Measurements from ENCODE around the gene MAP3K12. TPM values are rescaled to one million over a fixed set of nuclear protein-coding genes. Genes with fewer than 3 reads are reported as not detected.
"Not testable (repeated sequence)": the region's sequence is repeated elsewhere in the genome, so short reads cannot be mapped to it uniquely, and the experiment has no call there.

Gene MAP3K12
- total RNA-seq, 5 donors from 2014 or later (not counting 1 experiment from before 2014, with no cell fraction given): 21.4 to 29.9 (median 25.9) TPM

GRCh38 chr12:53444593-53445325, 54.5 kb downstream of the MAP3K12 start:
- H3K27me3 ChIP-seq (replicated peaks in 1 of 2; ENCODE audit: control insufficient read depth in 2 of 2, extremely low read depth in 1 of 2, insufficient read depth in 2 of 2, low read length in 1 of 2); H3K4me3 ChIP-seq (ENCODE audit: control insufficient read depth in 1 of 2, extremely low read depth in 1 of 2, low read length in 1 of 2); H3K9me3 Mint-ChIP-seq; DNase-seq; H3K9me3 ChIP-seq; H3K27ac ChIP-seq (ENCODE audit: low read length); ATAC-seq (replicated peaks in 1 of 4); H3K27me3 Mint-ChIP-seq: not testable (repeated sequence)
- ChIA-PET CTCF (interaction anchor here in 1 of 2 donors (0.7 kb wide), 1 partner anchor 17 kb away, joined by 3 read pairs; no protein-coding TSS in a partner anchor), POLR2A (interaction anchor here in 1 of 2 donors (0.7 to 0.8 kb wide), 2 partner anchors 14 to 47 kb away, joined by 6 to 9 read pairs; no protein-coding TSS in a partner anchor)
- H3K4me1 ChIP-seq (ENCODE audit: control insufficient read depth in 1 of 2, extremely low read depth in 1 of 2, insufficient read depth in 2 of 2, low read length in 2 of 2): peaks cover 14 to 34% of the 10 kb centered on the region in 2 experiments
- H3K36me3 Mint-ChIP-seq: peaks cover 34% of the 10 kb centered on the region
- H3K36me3 ChIP-seq (ENCODE audit: control insufficient read depth in 2 of 2, extremely low read depth in 1 of 2, insufficient read depth in 1 of 2, low read length in 1 of 2): peaks cover 17 to 33% of the 10 kb centered on the region in 2 donors
- H3K4me3 Mint-ChIP-seq: peak overlapping the region; percentile 6 to 86 (median 41)
- peaks cover 42 to 56% (median 48%) of the 10 kb centered on the region in 3 donors for H3K4me1 Mint-ChIP-seq
- WGBS (ENCODE audit: insufficient coverage): 100% methylated on average over 5 of the region's 11 CpGs
- peak overlapping the region; percentile 16 to 82 for H3K27ac Mint-ChIP-seq

DNA sequence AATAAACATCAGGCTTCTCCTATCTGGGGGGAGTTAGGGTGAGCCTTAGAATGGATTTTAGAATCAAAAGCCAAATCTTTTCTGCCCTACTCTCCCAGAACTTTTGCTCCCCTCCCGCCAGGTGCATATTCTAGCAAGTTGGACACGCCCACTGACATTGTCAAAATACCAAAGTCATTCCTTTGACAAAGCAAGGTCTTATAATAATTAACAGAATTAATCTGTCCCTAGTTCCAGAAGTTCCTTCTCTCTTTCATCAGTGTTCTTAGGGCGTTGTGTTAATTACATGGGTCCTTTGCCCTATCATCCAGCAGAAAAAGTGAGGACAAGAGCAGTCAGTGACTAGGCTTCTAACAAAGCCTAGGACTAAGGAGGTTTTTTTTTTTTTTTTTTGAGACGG, 55.3 kb downstream of the MAP3K12 start:
- H3K27ac Mint-ChIP-seq: peak overlapping the region in 1 of 2 donors; percentile 72
- peaks cover 14 to 34% of the 10 kb centered on the region in 2 experiments for H3K4me1 ChIP-seq (ENCODE audit: control insufficient read depth in 1 of 2, extremely low read depth in 1 of 2, insufficient read depth in 2 of 2, low read length in 2 of 2)
- peak overlapping the region; percentile 17 to 86 (median 68) for H3K4me3 Mint-ChIP-seq
- H3K27me3 Mint-ChIP-seq: no peaks in the 10 kb centered on the region
- H3K27ac ChIP-seq (ENCODE audit: low read length): no peak overlapping the region
- H3K27me3 ChIP-seq (replicated peaks in 1 of 2; ENCODE audit: control insufficient read depth in 2 of 2, extremely low read depth in 1 of 2, insufficient read depth in 2 of 2, low read length in 1 of 2): no peaks in the 10 kb centered on the region
- no peak overlapping the region for H3K4me3 ChIP-seq (ENCODE audit: control insufficient read depth in 1 of 2, extremely low read depth in 1 of 2, low read length in 1 of 2)
- no peaks in the 10 kb centered on the region for H3K9me3 Mint-ChIP-seq
- peaks cover 17 to 33% of the 10 kb centered on the region in 2 donors for H3K36me3 ChIP-seq (ENCODE audit: control insufficient read depth in 2 of 2, extremely low read depth in 1 of 2, insufficient read depth in 1 of 2, low read length in 1 of 2)
- no peak for ATAC-seq (replicated peaks in 1 of 4)
- POLR2A ChIA-PET: no interaction called here
- CTCF ChIA-PET: no interaction called here
- H3K4me1 Mint-ChIP-seq: peaks cover 42 to 56% (median 51%) of the 10 kb centered on the region in 3 donors
- H3K36me3 Mint-ChIP-seq: peaks cover 34% of the 10 kb centered on the region
- 100% methylated on average over 1 of the region's 4 CpGs for WGBS (ENCODE audit: insufficient coverage)
- peak in 1 of 35 experiments; percentile 4 for DNase-seq
- H3K9me3 ChIP-seq: no peaks in the 10 kb centered on the region

- H3K4me3 ChIP-seq (ENCODE audit: control insufficient read depth in 1 of 2, extremely low read depth in 1 of 2, low read length in 1 of 2): peak within 1 kb of the TSS; percentile 90 to 94
- H3K4me1 ChIP-seq (ENCODE audit: control insufficient read depth in 1 of 2, extremely low read depth in 1 of 2, insufficient read depth in 2 of 2, low read length in 2 of 2): peaks cover 14 to 34% of the 10 kb centered on the region in 2 experiments
- Mint-ChIP-seq H3K36me3 (peaks cover 24% of the 10 kb centered on the region), H3K4me1 (peaks cover 38 to 51% (median 47%) of the 10 kb centered on the region in 3 donors), H3K27me3 (no peaks in the 10 kb centered on the region), H3K9me3 (no peaks in the 10 kb centered on the region), H3K4me3 (peak within 1 kb of the TSS; percentile 86 to 97 (median 95)), H3K27ac (peak within 1 kb of the TSS; percentile 96 to 98)
- H3K9me3 ChIP-seq: no peaks in the 10 kb centered on the region
- ChIA-PET POLR2A (interaction anchor here (0.8 to 1.7 kb wide), 4 partner anchors 62 to 146 kb away, joined by 3 to 10 read pairs (median 5); partner anchors contain the start of genes PFDN5 (in 1 of the 2) and SP1 (in 1 of the 2)), CTCF (interaction anchor here in 1 of 2 donors (0.9 to 1.3 kb wide), 5 partner anchors 20 to 120 kb away, joined by 3 to 7 read pairs (median 3); partner anchors contain the start of genes AAAS and TARBP2)
- whole genome bisulfite sequencing (ENCODE audit: insufficient coverage): 3% methylated on average over 23 of the region's 31 CpGs
- H3K27me3 ChIP-seq (replicated peaks in 1 of 2; ENCODE audit: control insufficient read depth in 2 of 2, extremely low read depth in 1 of 2, insufficient read depth in 2 of 2, low read length in 1 of 2): no peaks in the 10 kb centered on the region
- H3K27ac ChIP-seq (ENCODE audit: low read length): peak within 1 kb of the TSS; percentile 74
- ATAC-seq (replicated peaks in 1 of 4) (peak; percentile 98 to 99 (median 99)), DNase-seq (peak; percentile 92 to 100 (median 99))
- H3K36me3 ChIP-seq (ENCODE audit: control insufficient read depth in 2 of 2, extremely low read depth in 1 of 2, insufficient read depth in 1 of 2, low read length in 1 of 2): peaks cover 5 to 20% of the 10 kb centered on the region in 2 donors
Measured at GRCh38 chr12:53441040-53441833, 58.0 kb downstream of the MAP3K12 start, which contains the start of gene PRR13. TSS of gene PRR13 (plus strand) at chr12:53441734. CDS start at chr12:53442715, 981 bp downstream.

DNA sequence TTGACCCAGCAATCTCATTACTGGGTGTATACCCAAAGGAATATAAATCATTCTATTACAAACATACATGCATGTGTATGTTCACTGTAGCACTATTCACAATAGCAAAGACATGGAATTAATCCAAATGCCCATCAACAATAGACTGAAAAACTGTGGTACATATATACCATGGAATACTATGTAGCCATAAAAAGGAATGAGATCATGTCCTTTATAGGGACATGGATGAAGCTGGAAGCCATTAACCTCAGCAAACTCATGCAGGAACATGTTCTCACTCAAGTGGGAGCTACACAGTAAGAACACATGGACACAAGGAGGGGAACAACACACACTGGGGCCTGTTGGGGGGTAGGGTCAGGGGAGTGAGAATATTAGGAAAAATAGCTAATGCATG, 59.7 kb downstream of the MAP3K12 start:
- H3K4me1 ChIP-seq (ENCODE audit: control insufficient read depth in 1 of 2, extremely low read depth in 1 of 2, insufficient read depth in 2 of 2, low read length in 2 of 2): peaks cover 11 to 30% of the 10 kb centered on the region in 2 experiments
- ChIA-PET CTCF (interaction anchor here (0.6 to 1.6 kb wide), 3 partner anchors 39 to 116 kb away, joined by 3 to 4 read pairs (median 3); no protein-coding TSS in a partner anchor), POLR2A (interaction anchor here in 1 of 2 donors (0.6 to 1.7 kb wide), 3 partner anchors 60 to 66 kb away, joined by 3 to 11 read pairs (median 7); partner anchors contain the start of genes SP1 and TARBP2)
- H3K9me3 Mint-ChIP-seq; H3K9me3 ChIP-seq; H3K4me3 ChIP-seq (ENCODE audit: control insufficient read depth in 1 of 2, extremely low read depth in 1 of 2, low read length in 1 of 2); H3K27me3 Mint-ChIP-seq; H3K27ac ChIP-seq (ENCODE audit: low read length); DNase-seq; H3K4me3 Mint-ChIP-seq; H3K27ac Mint-ChIP-seq; H3K27me3 ChIP-seq (replicated peaks in 1 of 2; ENCODE audit: control insufficient read depth in 2 of 2, extremely low read depth in 1 of 2, insufficient read depth in 2 of 2, low read length in 1 of 2); ATAC-seq (replicated peaks in 1 of 4): not testable (repeated sequence)
- Mint-ChIP-seq H3K4me1 (peaks cover 23 to 36% (median 32%) of the 10 kb centered on the region in 3 donors), H3K36me3 (peaks cover 12% of the 10 kb centered on the region)
- H3K36me3 ChIP-seq (ENCODE audit: control insufficient read depth in 2 of 2, extremely low read depth in 1 of 2, insufficient read depth in 1 of 2, low read length in 1 of 2): peaks cover 5 to 10% of the 10 kb centered on the region in 2 donors

GRCh38 chr12:53435326-53435725, 63.9 kb downstream of the MAP3K12 start:
- H3K4me3 ChIP-seq (ENCODE audit: control insufficient read depth in 1 of 2, extremely low read depth in 1 of 2, low read length in 1 of 2); H3K27me3 ChIP-seq (replicated peaks in 1 of 2; ENCODE audit: control insufficient read depth in 2 of 2, extremely low read depth in 1 of 2, insufficient read depth in 2 of 2, low read length in 1 of 2); ATAC-seq (replicated peaks in 1 of 4); DNase-seq; H3K9me3 Mint-ChIP-seq; POLR2A ChIA-PET; H3K27ac ChIP-seq (ENCODE audit: low read length); H3K4me3 Mint-ChIP-seq; H3K9me3 ChIP-seq; H3K27me3 Mint-ChIP-seq; H3K4me1 ChIP-seq (ENCODE audit: control insufficient read depth in 1 of 2, extremely low read depth in 1 of 2, insufficient read depth in 2 of 2, low read length in 2 of 2); H3K4me1 Mint-ChIP-seq; H3K36me3 ChIP-seq (ENCODE audit: control insufficient read depth in 2 of 2, extremely low read depth in 1 of 2, insufficient read depth in 1 of 2, low read length in 1 of 2); H3K36me3 Mint-ChIP-seq; H3K27ac Mint-ChIP-seq: not testable (repeated sequence)
- CTCF ChIA-PET: interaction anchor here in 1 of 2 donors (0.6 kb wide), 2 partner anchors 287 to 1005 kb away, joined by 3 to 5 read pairs; no protein-coding TSS in a partner anchor
- no CpG with 5 or more reads among the region's 9 CpGs for WGBS (ENCODE audit: insufficient coverage)

- Histone ChIP-seq H3K36me3 (ENCODE audit: control insufficient read depth in 2 of 2, extremely low read depth in 1 of 2, insufficient read depth in 1 of 2, low read length in 1 of 2) (no peaks in the 10 kb centered on the region), H3K27me3 (replicated peaks in 1 of 2; ENCODE audit: control insufficient read depth in 2 of 2, extremely low read depth in 1 of 2, insufficient read depth in 2 of 2, low read length in 1 of 2) (peaks cover 0 to 4% of the 10 kb centered on the region in 2 experiments), H3K4me3 (ENCODE audit: control insufficient read depth in 1 of 2, extremely low read depth in 1 of 2, low read length in 1 of 2) (no peak overlapping the region), H3K9me3 (no peaks in the 10 kb centered on the region), H3K27ac (ENCODE audit: low read length) (no peak overlapping the region), H3K4me1 (ENCODE audit: control insufficient read depth in 1 of 2, extremely low read depth in 1 of 2, insufficient read depth in 2 of 2, low read length in 2 of 2) (no peaks in the 10 kb centered on the region)
- 70% methylated on average over 3 of the region's 7 CpGs for WGBS (ENCODE audit: insufficient coverage)
- Mint-ChIP-seq H3K9me3 (no peaks in the 10 kb centered on the region), H3K27me3 (no peaks in the 10 kb centered on the region), H3K4me3 (no peak overlapping the region), H3K4me1 (peaks cover 0 to 4% (median 4%) of the 10 kb centered on the region in 3 donors), H3K27ac (no peak overlapping the region), H3K36me3 (no peaks in the 10 kb centered on the region)
- CTCF ChIA-PET: no interaction called here
- POLR2A ChIA-PET: no interaction called here
- DNase-seq (no peak), ATAC-seq (replicated peaks in 1 of 4) (no peak)
Measured at GRCh38 chr12:53431187-53431586, 68.1 kb downstream of the MAP3K12 start.
